GM19467 (cell line): Measurements from ENCODE around the gene SEPTIN11.

Source experiments
- ATAC-seq: cut with Tn5 transposase; IDR thresholded peaks from one replicate; pipeline ENCODE4 v1.9.1; 2021; ENCODE audit warnings: mild to moderate bottlenecking, moderate library complexity; ENCODE audit not compliant: unreplicated experiment

The SEPTIN11 gene

GRCh38 chr4:76949276-76950051 is at the start of gene SEPTIN11:
Gene SEPTIN11, plus strand, starts transcription at chr4:76949752. Its CDS starts 152 bp downstream, at chr4:76949904.
- ATAC-seq = peak; percentile 70

DNA sequence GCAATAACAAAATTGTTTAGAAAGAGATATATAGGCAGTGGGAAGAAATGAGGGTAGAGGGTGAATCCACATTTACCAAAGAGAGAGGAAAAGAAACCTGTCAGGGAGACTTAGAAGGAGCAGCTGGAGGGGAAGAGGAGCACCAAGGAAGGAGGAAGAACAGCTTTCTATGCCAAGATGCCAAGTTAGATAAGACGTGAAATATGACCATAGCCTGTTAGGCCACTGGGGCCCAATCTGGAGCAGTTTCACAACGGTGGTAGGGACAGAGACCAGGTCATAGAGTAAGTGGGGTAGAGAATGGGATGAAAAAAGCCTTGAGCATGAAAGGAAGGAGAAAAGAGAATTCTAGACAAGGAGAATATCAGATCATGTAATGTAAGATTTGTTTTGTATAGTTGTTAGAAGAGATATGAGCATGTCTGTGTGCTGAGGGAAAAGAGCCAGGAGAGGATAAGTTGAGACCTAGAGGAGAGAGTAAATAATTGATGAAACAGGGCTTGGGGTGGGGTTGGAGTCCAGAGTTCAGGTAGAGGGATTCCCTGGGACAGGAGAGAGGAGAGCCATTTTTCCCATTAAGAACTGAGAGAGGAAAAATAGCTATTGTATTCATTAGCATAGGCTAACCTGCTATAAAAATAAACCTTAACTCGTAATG is 47.2 kb upstream of the SEPTIN11 start:
- ATAC-seq = no peak

DNA sequence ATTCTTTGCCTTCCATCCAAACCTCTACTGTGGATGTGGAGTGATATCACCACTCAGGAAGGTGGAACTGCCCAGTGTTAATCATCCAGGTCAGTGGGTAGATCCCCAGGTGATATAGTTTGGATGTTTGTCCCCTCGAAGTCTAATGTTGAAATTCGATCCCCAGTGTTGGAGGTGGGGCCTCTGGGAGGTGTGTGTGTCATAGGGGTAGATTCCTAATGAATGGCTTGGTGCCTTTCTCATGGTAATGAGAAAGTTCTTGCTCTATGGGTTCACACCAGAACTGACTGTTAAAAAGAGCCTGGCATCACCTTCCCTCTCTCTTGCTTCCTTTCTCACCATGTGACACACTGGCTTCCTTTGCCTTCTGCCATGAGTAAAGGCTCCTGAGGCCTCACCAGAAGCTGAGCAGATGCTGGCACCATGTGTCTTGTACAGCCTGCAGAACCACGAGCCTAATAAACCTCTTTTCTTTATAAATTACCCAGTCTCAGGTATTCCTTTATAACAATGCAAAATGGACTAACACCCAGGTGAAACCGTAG is 44.8 kb upstream of the SEPTIN11 start:
- no peak for ATAC-seq

- no peak for ATAC-seq
Measured at GRCh38 chr4:76905521-76905920, 44.0 kb upstream of the SEPTIN11 start.

DNA sequence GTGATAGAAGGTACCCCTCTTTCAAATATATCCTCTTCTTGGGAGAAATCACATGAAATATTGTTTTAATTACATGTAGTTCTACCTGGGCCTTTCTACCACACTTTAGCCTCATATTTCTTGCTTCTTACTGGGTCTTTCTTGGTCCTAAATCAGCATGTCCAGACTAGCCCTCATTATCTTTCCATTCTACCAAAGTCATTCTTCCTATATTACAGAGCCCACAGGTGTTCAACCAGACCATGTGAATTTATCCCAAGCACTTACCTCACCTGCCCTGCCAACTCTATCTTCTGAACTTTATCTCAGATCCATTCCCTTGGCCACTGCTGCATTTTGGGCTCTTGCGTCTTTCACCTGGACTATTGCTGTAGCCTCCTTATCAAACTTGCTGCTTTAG is 39.8 kb upstream of the SEPTIN11 start:
- no peak for ATAC-seq

DNA sequence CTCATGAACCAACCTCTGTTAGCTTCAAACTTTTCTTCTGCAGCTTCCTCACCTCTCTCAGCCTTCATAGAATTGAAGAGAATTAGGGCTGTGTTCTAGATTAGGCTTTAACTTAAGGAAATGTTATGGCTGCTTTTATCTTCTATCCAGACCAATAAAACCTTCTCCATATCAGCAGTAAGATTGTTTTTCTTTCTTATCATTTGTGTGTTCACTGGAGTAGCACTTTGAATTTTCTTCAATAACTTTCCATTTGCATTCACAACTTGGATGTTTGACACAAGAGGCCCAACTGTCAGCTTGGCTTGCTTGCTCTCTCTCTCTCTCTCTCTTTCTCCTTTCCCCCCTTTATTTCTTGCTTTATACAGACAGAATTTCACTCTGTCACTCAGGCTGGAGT is 28.8 kb upstream of the SEPTIN11 start:
- ATAC-seq = no peak

DNA sequence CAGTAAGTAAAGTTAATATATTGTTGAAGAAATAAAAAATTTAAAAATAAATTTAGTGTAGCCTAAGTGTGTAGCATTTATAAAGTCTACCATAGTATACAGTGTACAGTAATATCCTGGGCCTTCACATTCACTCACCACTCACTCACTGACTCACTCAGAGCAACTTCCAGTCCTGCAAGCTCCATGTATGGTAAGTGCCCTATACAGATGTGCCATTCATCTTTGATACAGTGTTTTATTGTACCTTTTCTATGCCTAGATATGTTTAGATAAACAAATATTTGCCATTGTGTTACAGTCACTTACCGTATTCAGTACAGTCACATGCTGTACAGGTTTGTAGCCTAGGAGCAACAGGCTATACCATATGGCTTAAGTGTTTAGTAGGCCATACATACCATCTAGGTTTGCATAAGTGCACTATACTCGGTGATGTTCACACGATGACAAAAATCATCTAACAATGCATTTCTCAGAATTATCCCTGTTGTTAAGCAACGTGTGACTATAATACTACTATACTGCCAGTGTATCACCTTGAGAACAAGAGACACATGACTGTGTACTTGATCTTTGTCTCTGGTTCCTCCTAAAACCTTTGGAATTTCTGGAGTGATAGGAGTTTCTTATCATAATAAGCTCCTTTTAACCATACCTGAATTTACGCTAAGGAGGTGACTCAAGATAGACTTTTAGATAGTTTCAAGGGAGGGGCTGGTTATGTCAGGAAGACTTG is 25.8 kb upstream of the SEPTIN11 start:
- no peak for ATAC-seq

DNA sequence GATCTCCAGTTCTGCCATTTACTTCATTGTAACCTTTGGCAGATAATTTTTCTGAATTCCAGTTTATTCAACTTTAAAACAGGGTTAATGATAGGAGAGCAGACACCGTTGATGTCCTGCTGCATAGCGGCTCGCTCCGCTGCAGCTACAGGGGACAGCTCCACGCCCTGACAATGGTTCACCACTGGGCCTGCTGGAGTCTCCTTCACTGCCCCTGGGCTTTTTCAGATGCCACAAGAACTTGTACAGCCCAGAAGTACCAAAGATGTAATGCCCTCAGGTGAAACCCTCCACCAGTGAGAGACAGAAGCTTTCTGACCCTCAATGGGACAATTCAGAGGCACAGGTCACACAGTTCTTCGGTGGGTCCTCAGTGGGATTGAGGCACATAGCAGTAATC is 22.7 kb upstream of the SEPTIN11 start:
- ATAC-seq = no peak

- ATAC-seq = no peak
Measured at GRCh38 chr4:76930685-76931084, 18.9 kb upstream of the SEPTIN11 start.

GRCh38 chr4:76931087-76931486 is 18.5 kb upstream of the SEPTIN11 start:
- no peak for ATAC-seq

- ATAC-seq = no peak
Measured at GRCh38 chr4:76931576-76932276, 17.8 kb upstream of the SEPTIN11 start.

GRCh38 chr4:76939184-76939583 is 10.4 kb upstream of the SEPTIN11 start:
- ATAC-seq = no peak

GRCh38 chr4:76943129-76943620 is 6.4 kb upstream of the SEPTIN11 start:
- ATAC-seq = no peak

GRCh38 chr4:76943790-76944189 is 5.8 kb upstream of the SEPTIN11 start:
- no peak for ATAC-seq

DNA sequence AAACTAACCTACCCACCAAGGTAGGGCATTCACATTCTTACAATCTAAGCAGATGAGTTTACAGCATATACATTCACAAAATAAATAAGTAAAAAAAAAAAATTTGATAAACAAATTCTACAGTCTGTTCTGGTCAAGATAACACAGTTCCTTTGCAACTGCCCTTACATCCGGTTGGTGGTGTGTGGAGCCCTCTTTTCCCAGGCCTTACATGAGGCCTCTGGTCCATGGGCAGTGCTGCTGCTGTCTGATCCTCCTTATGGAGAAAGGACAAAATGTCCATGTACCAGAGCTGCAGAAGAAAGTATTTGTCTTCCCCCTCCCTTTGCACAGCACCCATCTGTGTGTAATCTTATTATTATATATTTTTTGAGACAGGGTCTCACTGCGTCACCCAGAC is 2.2 kb upstream of the SEPTIN11 start:
- no peak for ATAC-seq

DNA sequence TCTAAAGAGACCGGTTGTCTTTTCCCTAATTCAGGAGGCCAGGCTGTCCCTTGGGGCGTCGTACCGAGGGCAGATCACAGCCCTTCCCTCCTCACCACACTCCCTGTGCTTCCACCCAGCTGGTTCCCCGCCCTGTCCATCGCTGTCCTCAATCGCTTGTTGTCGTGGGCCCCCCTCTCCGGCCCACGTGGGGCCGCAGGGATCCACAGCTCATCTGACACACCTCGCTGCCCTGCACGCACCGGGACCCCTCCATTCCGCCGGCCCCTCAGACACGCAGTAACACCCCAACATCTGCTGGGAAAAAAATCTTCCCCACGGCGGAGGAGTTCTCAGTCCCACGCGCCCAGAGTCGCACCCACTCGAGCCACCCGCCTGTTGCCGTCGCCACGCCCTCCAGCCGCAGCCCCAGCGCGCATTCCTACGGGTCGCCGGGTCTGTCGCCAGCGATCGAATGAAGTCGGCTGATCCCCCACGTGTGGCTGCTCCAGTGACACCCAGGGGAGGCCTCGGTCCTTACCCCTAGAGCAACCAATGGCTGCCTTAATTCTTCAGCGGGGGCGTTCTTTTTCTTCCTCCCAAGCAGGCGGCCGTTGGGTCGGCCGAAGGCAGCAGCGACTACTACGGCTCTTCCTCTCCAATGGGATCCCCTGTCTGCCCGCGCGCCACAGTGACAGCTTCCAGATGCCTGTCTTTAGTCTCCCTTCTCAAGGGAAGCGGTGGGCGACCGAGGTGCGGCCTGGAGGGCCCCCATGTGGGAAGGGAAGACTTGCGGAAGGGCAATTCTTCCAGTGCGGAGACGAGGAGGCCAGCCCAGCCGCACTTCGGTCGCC is 893 bp upstream of the SEPTIN11 start:
- peak; percentile 45 for ATAC-seq

DNA sequence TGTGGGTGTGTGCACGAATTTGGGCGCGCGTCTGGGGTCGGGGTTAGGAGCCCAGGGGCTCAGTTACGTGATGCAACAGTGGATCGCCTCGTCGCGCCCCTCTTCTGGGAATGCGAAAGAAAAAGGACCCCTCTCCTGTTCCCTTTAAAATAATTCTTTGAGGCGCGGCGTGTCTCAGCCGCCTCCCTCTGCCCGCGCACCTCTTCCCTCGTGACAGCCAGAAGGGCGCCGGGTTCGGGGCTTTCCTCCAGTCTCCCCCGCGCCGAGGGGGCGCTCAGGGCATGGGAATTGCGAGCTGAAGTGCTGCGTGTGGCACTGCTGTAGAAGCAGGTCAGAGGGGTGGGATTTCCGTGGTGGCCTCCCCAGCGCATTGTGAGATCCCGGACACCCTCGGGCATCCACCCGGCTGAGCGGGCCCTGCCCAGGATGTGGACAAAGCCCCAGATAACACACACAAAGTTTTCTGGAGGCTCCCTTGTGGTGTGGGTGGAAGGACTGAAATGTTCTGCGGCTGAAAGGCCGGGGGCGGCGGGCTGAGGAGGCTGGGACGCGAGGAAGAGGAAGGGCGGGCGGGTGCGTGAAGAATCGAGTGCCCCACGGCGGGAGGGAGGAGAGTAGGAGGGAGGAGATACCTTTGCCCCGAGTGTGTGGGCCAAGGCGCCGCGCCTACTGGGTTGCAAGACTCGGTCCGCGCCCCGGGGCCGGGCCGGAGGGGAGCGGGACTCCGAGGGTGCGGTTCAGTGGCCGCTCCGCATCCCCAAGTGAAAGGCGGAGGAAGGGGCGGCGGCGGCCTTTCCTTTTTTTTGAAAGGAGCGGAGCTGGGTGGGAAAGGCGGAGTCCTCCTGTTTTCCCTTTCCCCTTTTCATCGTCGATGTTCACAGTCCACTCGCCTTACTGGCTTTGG is 752 bp downstream of the SEPTIN11 start:
- peak; percentile 16 for ATAC-seq

GRCh38 chr4:76950956-76951671 is 1.6 kb downstream of the SEPTIN11 start:
- ATAC-seq = no peak
